BJ (cell line): Measurements from ENCODE around the gene GRK3. TPM values are rescaled to one million over a fixed set of nuclear protein-coding genes. Genes with fewer than 3 reads are reported as not detected.
"Not testable (repeated sequence)": the region's sequence is repeated elsewhere in the genome, so short reads cannot be mapped to it uniquely, and the experiment has no call there.

Experiments used
- CTCF ChIA-PET: fragments of 350-600 bp; formaldehyde crosslinking; extraction: SDS; loops from one replicate; lab custom pipeline; 2021; ENCODE audit warnings: antibody characterized with exemption, inconsistent platforms; lab: Yijun Ruan, JAX
- POLR2A ChIA-PET: fragments of 300-600 bp; sonication (Branson Sonifier 250); formaldehyde crosslinking; extraction: SDS; loops from one replicate; lab custom pipeline; 2021; ENCODE audit warnings: antibody characterized with exemption; lab: Charles Lee
- DNase-seq: peaks from one replicate; pipeline ENCODE4 v3.0.0-alpha.2; 2011; ENCODE audit warnings: low read depth
- H3K27me3 ChIP-seq: 2 replicates; pipeline ENCODE4 v1.6.0; 2011; ENCODE audit warnings: low read length; ENCODE audit not compliant: control insufficient read depth, insufficient read depth
- H3K36me3 ChIP-seq: 2 replicates; pipeline ENCODE4 v1.5.1; 2011; ENCODE audit warnings: low read length; ENCODE audit not compliant: control insufficient read depth, insufficient read depth
- H3K4me3 ChIP-seq: 2 replicates; pipeline ENCODE4 v1.5.1; 2011; ENCODE audit warnings: low read depth, mild to moderate bottlenecking, control low read depth, low read length
- polyA plus RNA-seq: library from polyadenylated mRNA; depleted of rRNA; stranded (reverse); fragments of >200 nt; gene quantifications from 2 replicates; pipeline ENCODE4 v1.2.3, GENCODE V29; 2011
- TF ChIP-seq, protein P1 (sequence below): IDR thresholded peaks from 2 replicates; pipeline ENCODE4 v1.5.1; 2011; ENCODE audit warnings: low read depth, mild to moderate bottlenecking, control low read depth, inconsistent platforms, low read length, moderate library complexity; ENCODE audit not compliant: insufficient read depth

The GRK3 gene
- polyA plus RNA-seq, 1 experiment: 0.72 TPM

DNA sequence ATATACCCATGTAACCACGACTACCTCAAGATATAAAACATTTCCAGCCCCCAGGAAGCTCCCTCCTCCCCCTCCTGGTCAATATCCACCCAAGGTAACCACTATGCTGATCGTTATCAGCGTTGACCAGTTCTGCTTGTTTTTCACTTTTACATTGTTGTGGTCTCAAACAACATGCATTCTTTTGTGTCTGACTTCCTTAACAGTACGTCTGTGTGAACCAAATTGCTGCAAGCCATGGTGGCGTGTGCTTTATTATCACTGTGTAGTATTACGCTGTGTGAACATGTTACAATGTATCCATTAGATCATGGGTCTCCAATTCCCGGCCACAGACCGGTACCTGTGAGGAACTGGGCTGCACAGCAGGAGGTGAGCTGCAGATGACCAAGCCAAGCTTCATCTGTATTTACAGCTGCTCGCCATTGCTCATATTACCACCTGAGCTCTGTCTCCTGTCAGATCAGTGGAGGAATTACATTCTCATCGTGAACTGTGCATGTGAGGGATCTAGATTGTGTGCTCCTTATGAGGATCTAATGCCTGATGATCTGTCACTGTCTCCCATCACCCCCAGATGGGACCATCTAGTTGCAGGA is 15.5 kb upstream of the GRK3 start:
- Histone ChIP-seq H3K4me3 (no peak overlapping the region), H3K27me3 (no peaks in the 10 kb centered on the region), H3K36me3 (no peaks in the 10 kb centered on the region)
- ChIA-PET CTCF (interaction anchor here (1.6 kb wide), 1 partner anchor 223 kb away, joined by 6 read pairs; no protein-coding TSS in a partner anchor), POLR2A (interaction anchor here (0.5 kb wide), 1 partner anchor 176 kb away, joined by 4 read pairs; no protein-coding TSS in a partner anchor)
- no peak for DNase-seq
- TF ChIP-seq, protein P1, sequence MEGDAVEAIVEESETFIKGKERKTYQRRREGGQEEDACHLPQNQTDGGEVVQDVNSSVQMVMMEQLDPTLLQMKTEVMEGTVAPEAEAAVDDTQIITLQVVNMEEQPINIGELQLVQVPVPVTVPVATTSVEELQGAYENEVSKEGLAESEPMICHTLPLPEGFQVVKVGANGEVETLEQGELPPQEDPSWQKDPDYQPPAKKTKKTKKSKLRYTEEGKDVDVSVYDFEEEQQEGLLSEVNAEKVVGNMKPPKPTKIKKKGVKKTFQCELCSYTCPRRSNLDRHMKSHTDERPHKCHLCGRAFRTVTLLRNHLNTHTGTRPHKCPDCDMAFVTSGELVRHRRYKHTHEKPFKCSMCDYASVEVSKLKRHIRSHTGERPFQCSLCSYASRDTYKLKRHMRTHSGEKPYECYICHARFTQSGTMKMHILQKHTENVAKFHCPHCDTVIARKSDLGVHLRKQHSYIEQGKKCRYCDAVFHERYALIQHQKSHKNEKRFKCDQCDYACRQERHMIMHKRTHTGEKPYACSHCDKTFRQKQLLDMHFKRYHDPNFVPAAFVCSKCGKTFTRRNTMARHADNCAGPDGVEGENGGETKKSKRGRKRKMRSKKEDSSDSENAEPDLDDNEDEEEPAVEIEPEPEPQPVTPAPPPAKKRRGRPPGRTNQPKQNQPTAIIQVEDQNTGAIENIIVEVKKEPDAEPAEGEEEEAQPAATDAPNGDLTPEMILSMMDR: no peak

- Histone ChIP-seq H3K4me3 (no peak overlapping the region), H3K36me3 (no peaks in the 10 kb centered on the region), H3K27me3 (peaks cover 2% of the 10 kb centered on the region; the same call in 1 of the 2 replicates)
- POLR2A ChIA-PET: no interaction called here
- TF ChIP-seq, protein P1: no peak
- CTCF ChIA-PET: no interaction called here
- DNase-seq: no peak
Measured at GRCh38 chr22:25551396-25551795, 13.1 kb upstream of the GRK3 start.

- CTCF ChIA-PET: interaction anchor here (0.6 to 0.9 kb wide), 2 partner anchors 12 to 163 kb away, joined by 3 to 4 read pairs; no protein-coding TSS in a partner anchor
- DNase-seq, H3K4me3 ChIP-seq, H3K36me3 ChIP-seq, H3K27me3 ChIP-seq, POLR2A ChIA-PET: not testable (repeated sequence)
Measured at GRCh38 chr22:25552405-25552804, 12.1 kb upstream of the GRK3 start.

GRCh38 chr22:25553131-25553530 is 11.3 kb upstream of the GRK3 start:
- H3K4me3 ChIP-seq: no peak overlapping the region
- ChIA-PET CTCF (interaction anchor here (0.6 to 2.0 kb wide), 3 partner anchors 9 to 163 kb away, joined by 3 to 7 read pairs (median 4); no protein-coding TSS in a partner anchor), POLR2A (no interaction called here)
- no peak for DNase-seq
- TF ChIP-seq, protein P1: no peak
- H3K36me3 ChIP-seq: no peaks in the 10 kb centered on the region
- H3K27me3 ChIP-seq: peaks cover 5% of the 10 kb centered on the region; the same call in 1 of the 2 replicates

DNA sequence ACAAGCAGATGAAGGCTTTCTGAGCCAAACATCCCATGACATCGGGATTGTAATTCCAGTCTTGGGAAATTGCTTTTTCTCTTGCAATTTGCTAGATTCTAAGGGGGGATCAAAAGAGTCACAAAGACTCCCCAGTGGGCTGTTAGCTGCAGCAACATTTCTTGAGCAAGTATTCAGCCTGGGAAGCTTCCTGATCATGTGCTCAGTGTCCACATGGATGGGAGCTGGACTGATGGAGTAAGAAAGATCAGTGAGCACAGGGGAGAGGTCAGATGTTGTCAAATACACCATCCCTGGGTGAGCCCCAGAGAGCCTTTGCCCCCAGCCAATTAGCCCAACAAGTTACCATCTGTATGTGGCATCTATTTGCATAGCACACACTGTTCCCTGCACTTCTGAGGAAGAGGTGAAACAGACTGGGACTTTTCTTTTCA is 10.2 kb upstream of the GRK3 start:
- H3K4me3 ChIP-seq: no peak overlapping the region
- ChIA-PET POLR2A (no interaction called here), CTCF (interaction anchor here (2.0 kb wide), 1 partner anchor 10 kb away, joined by 7 read pairs; no protein-coding TSS in a partner anchor)
- no peak for DNase-seq
- H3K36me3 ChIP-seq: no peaks in the 10 kb centered on the region
- H3K27me3 ChIP-seq: peaks cover 8% of the 10 kb centered on the region; the same call in 1 of the 2 replicates
- TF ChIP-seq, protein P1: no peak
